OCI-LY3 (cell line): Measurements from ENCODE around the gene CYP46A1.

Source experiments
- H2AFZ ChIP-seq: fragments of 200-600, 300-600 bp; shearing (Covaris generic); 2 replicates; pipeline ENCODE4 v1.6.0; 2014; ENCODE audit warnings: antibody characterized with exemption, low read depth, low read length
- H3K27ac ChIP-seq: fragments of 200-600, 300-600 bp; sonication (generic); 2 replicates; pipeline ENCODE4 v1.5.1; 2014; ENCODE audit warnings: mild to moderate bottlenecking, low read length, moderate library complexity, mixed read lengths
- H3K27me3 ChIP-seq: fragments of 200-600, 300-600 bp; sonication (generic); 2 replicates; pipeline ENCODE4 v1.6.1; 2014; ENCODE audit warnings: low read depth, low read length, mixed read lengths
- H3K36me3 ChIP-seq: fragments of 200-600, 300-600 bp; sonication (generic); replicated peaks from 2 replicates; pipeline ENCODE3; 2014; ENCODE audit warnings: low read depth, low read length, mixed read lengths
- H3K4me1 ChIP-seq: fragments of 300-600, 200-600 bp; sonication (generic); 2 replicates; pipeline ENCODE4 v1.6.1; 2014; ENCODE audit warnings: low read length, mixed read lengths
- H3K4me2 ChIP-seq: fragments of 200-600, 300-600 bp; sonication (generic); 2 replicates; pipeline ENCODE4 v1.6.1; 2014; ENCODE audit warnings: low read length, mixed read lengths
- H3K4me3 ChIP-seq: fragments of 300-600, 200-600 bp; sonication (generic); 2 replicates; pipeline ENCODE4 v1.5.1; 2014; ENCODE audit warnings: antibody characterized with exemption, mild to moderate bottlenecking, low read length, moderate library complexity
- H3K79me2 ChIP-seq: fragments of 300-600, 200-600 bp; shearing (Covaris generic); 2 replicates; pipeline ENCODE4 v1.6.1; 2014; ENCODE audit warnings: mild to moderate bottlenecking, low read length, mixed read lengths
- H3K9ac ChIP-seq: fragments of 300-600, 200-600 bp; shearing (Covaris generic); 2 replicates; pipeline ENCODE4 v1.6.0; 2014; ENCODE audit warnings: mild to moderate bottlenecking, low read length, moderate library complexity
- H3K9me3 ChIP-seq: fragments of 200-600, 300-600 bp; shearing (Covaris generic); 2 replicates; pipeline ENCODE4 v1.6.1; 2014; ENCODE audit warnings: low read length, mixed read lengths; ENCODE audit not compliant: insufficient read depth
- H4K20me1 ChIP-seq: fragments of 200-600, 300-600 bp; sonication (generic); 2 replicates; pipeline ENCODE4 v1.6.1; 2016; ENCODE audit warnings: low read length, mixed read lengths; ENCODE audit not compliant: insufficient read depth
- EZH2phosphoT487 ChIP-seq: fragments of 200-600 bp; shearing (Covaris generic); IDR thresholded peaks from 2 replicates; pipeline ENCODE4 v1.6.1; 2018; ENCODE audit warnings: antibody characterized with exemption, mixed run types, low read depth
- TF ChIP-seq, protein P1 (sequence below): fragments of 200-600, 300-600 bp; sonication (generic); IDR thresholded peaks from 2 replicates; pipeline ENCODE4 v1.5.1; 2014; ENCODE audit warnings: antibody characterized with exemption, low read length, low read depth

Gene CYP46A1

DNA sequence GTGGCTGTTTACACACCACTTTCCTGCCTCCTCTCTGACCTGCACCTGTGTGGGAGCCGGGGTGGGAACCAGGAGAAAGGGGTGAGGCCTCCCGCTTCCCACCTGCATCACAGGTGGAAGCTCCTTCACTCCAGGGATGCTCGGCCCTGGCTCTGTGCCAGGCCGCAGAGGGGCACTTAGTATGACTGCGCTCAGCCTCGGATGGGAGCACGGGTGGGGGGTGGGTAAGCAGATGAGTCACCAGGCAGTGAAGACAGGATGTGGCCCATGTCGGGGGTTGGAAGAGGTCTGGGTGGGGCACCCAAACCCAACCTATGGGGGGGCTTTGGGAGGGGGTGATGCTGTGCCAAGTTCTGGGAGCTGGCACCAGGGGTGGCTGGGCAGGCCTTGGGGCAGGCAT lies 7.4 kb upstream of the CYP46A1 start:
- Histone ChIP-seq H3K27ac (no peak overlapping the region), H3K27me3 (no peaks in the 10 kb centered on the region), H4K20me1 (no peaks in the 10 kb centered on the region), H3K36me3 (no peaks in the 10 kb centered on the region), H3K4me1 (peaks cover 12% of the 10 kb centered on the region), H3K4me2 (no peak overlapping the region), H3K79me2 (no peaks in the 10 kb centered on the region), H3K9me3 (no peaks in the 10 kb centered on the region; the same call in 1 of the 2 replicates), H3K9ac (no peak overlapping the region), H2AFZ (no peak overlapping the region), H3K4me3 (no peak overlapping the region)
- TF ChIP-seq, protein P1, sequence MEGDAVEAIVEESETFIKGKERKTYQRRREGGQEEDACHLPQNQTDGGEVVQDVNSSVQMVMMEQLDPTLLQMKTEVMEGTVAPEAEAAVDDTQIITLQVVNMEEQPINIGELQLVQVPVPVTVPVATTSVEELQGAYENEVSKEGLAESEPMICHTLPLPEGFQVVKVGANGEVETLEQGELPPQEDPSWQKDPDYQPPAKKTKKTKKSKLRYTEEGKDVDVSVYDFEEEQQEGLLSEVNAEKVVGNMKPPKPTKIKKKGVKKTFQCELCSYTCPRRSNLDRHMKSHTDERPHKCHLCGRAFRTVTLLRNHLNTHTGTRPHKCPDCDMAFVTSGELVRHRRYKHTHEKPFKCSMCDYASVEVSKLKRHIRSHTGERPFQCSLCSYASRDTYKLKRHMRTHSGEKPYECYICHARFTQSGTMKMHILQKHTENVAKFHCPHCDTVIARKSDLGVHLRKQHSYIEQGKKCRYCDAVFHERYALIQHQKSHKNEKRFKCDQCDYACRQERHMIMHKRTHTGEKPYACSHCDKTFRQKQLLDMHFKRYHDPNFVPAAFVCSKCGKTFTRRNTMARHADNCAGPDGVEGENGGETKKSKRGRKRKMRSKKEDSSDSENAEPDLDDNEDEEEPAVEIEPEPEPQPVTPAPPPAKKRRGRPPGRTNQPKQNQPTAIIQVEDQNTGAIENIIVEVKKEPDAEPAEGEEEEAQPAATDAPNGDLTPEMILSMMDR, result no peak
- no peak for TF ChIP-seq EZH2phosphoT487

DNA sequence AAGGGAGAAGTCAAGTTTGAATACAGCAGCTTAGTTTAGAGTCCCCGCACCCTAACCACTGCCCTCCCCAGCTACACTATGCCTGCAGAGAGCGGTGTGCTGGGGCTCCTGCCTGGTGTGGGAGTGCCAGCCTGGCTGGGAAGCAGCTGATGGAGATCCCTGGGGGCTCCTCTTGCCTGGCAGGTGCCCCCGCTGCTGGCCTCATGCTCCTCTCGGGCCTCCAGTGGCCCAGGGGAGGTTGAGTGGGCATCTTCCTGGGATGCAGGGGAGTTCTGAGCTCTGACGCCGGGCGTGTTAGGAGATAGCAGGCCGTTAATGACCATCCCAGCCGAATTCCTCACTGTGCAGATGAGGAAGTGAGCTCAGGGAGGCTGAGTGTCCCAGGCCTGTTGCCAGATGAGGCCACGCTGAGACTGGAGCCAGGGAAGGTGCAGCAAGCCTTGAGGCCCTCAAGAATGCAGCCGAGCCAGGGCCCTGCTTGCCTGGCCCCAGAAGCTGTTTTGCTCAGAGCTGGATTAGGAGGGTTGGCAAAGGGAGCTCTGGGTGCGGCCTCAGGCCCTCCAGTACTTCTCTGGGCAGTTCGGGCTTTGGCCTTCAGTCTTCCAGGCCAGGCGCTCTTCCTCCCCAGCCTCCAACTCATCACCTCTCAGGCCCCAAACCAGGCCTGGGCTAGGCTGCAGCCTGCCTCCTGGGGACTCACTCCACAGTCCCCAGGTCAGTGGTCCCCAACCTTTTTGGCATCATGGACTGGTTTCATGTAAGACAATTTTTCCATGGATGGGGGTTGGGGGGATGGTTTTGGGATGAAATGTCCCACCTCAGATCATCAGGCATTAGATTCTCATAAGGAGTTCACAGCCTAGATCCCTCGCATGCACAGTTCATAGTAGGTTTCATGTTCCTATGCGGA lies 6.6 kb upstream of the CYP46A1 start:
- Histone ChIP-seq H3K4me2 (no peak overlapping the region), H3K9me3 (no peaks in the 10 kb centered on the region; the same call in 1 of the 2 replicates), H3K27me3 (no peaks in the 10 kb centered on the region), H3K9ac (no peak overlapping the region), H3K27ac (no peak overlapping the region), H3K4me1 (peaks cover 9% of the 10 kb centered on the region), H4K20me1 (no peaks in the 10 kb centered on the region), H3K36me3 (no peaks in the 10 kb centered on the region), H3K79me2 (no peaks in the 10 kb centered on the region), H3K4me3 (no peak overlapping the region), H2AFZ (no peak overlapping the region)
- TF ChIP-seq EZH2phosphoT487, result no peak
- TF ChIP-seq, protein P1, result no peak

DNA sequence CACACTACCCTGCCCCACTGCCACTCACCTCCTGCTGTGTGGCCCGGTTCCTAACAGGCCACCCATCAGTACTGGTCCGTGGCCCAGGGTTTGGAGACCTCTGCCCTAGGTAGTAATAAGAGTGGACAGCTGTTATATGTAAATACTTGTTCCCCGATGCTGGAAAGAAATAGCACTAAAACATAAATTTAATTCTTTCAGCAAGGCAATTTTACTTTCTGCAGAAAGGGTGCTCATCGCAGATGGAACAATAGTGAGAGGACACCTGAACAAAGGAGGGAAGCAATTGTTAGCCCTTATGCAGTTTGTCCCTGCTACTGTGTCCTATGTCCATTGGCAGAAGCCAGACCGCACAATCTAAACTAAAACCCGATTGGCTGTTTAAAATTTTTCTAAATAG lies 5.9 kb upstream of the CYP46A1 start:
- Histone ChIP-seq H3K79me2 (no peaks in the 10 kb centered on the region), H3K27me3 (no peaks in the 10 kb centered on the region), H3K4me1 (peaks cover 2% of the 10 kb centered on the region), H3K9me3 (no peaks in the 10 kb centered on the region; the same call in 1 of the 2 replicates), H4K20me1 (no peaks in the 10 kb centered on the region), H3K36me3 (no peaks in the 10 kb centered on the region), H2AFZ (no peak overlapping the region), H3K9ac (no peak overlapping the region), H3K27ac (no peak overlapping the region), H3K4me2 (no peak overlapping the region), H3K4me3 (no peak overlapping the region)
- no peak for TF ChIP-seq EZH2phosphoT487
- TF ChIP-seq, protein P1, result no peak

DNA sequence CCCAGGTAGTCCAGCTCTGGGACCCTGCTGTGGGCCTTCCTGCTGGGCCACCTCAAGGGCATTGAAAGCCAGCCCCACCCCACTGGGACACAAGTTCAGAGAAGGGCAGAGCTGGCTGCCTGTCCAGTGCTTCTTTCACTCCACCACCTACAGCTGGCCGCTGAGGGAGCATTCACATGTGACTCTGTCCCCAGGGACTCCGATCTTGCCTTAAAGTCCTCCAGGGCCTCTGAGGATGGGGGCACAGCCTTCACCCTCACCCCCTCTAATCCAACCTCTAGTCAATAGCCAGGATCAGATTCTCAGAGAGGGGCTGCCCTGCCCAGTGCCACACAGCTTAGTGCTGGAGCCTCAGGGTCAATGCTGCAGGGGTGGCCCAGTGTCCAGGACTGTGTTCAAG lies 5.0 kb upstream of the CYP46A1 start:
- no peak for TF ChIP-seq EZH2phosphoT487
- TF ChIP-seq, protein P1, result no peak
- no peak overlapping the region for H3K4me2 ChIP-seq
- no peak overlapping the region for H2AFZ ChIP-seq
- no peak overlapping the region for H3K4me3 ChIP-seq
- H3K27me3 ChIP-seq, result no peaks in the 10 kb centered on the region
- H4K20me1 ChIP-seq, result no peaks in the 10 kb centered on the region
- no peak overlapping the region for H3K27ac ChIP-seq
- H3K79me2 ChIP-seq, result no peaks in the 10 kb centered on the region
- H3K9me3 ChIP-seq, result no peaks in the 10 kb centered on the region; the same call in 1 of the 2 replicates
- H3K36me3 ChIP-seq, result no peaks in the 10 kb centered on the region
- no peaks in the 10 kb centered on the region for H3K4me1 ChIP-seq
- H3K9ac ChIP-seq, result no peak overlapping the region
